Measurements from ENCODE around the gene KCNQ1.

Gene KCNQ1

GRCh38 chr11:2722955-2723354 lies 278.1 kb downstream of the KCNQ1 start:
- DNase-seq: no peak

DNA sequence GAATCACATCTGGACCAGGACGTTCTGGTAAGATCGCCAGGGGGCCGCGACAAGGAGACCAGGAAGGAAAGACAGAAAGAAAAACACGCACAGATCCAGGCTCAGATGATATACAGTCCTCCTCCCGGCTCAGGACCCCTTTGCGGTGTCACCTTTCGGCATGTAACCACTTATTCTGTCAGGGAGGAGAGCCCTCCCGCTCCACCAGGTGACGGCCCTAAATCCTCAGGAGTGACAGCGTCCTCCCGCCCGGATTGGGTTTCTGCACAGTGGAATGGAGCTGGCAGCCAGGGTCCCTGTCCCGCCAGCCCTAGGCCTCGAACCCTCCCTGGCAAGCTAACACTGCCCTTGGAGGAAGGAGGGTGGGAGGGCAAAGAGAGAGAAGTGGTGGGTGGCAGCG lies 279.3 kb downstream of the KCNQ1 start:
- no peak for DNase-seq

GRCh38 chr11:2724653-2725367 lies 280.0 kb downstream of the KCNQ1 start:
- no peak for DNase-seq

DNA sequence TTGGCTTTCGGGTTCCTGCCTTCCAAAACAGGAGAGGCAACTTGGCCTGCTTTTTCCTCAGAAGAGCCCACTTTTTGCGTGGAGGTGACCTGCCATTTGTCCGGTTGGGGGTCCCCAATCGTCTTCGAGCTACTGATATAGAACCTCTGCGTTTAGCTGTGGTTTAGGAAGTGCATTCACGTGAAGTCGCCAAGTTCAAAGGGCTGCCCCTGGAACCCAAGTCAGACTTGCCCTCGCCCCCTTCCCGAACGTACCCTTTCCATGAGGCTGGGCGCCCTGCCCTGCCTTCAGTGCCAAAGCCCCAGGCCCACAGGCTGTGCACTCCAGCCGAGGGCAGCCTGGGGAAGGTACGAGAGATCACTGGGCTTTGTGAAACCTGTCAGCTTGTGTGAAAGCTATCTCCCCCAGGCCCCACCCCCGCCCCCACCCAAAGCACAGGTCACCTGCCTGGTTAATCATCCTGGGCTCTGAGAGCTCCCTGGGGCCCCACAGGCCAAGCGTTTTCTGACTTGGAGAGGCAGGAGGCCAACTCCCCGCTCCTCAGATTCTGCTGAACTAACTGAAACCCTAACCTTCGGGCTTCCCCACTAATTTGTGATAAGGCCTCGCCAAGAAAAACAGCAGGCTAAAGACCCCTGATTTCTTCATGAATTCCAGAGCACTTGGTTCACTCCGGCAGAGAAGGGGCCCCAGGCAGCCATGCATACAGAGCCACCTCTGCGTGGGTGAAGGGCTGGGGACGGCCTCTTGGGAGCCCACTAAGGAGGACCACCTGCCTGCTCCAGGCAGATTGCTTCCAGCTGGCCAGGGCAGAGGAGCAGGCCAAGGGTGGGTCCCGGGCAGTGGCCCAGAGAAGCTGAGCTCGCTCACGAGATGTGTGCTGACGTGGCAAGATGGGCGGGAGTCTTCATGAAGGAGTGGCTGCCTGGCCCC lies 280.8 kb downstream of the KCNQ1 start:
- no peak for DNase-seq

DNA sequence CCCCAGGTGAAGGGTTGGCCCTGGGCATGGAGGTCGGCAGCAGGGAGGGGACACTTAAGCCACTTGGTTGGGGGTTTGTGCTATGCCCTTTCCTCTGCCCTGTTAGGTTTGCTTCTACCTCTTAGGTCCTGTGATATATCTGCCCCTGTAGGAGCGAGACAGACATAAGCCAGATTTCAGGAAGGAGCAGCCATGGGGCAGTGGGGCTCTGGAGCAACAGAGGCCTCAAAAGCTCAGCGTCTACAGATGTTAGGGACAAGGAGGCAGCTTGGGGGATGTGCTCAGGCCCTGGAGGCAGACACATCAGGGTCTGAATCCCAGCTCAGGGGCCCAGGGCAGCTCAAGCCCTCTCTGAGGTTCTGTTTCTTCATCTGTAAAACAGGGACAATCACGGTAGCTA lies 282.2 kb downstream of the KCNQ1 start:
- no peak for DNase-seq

DNA sequence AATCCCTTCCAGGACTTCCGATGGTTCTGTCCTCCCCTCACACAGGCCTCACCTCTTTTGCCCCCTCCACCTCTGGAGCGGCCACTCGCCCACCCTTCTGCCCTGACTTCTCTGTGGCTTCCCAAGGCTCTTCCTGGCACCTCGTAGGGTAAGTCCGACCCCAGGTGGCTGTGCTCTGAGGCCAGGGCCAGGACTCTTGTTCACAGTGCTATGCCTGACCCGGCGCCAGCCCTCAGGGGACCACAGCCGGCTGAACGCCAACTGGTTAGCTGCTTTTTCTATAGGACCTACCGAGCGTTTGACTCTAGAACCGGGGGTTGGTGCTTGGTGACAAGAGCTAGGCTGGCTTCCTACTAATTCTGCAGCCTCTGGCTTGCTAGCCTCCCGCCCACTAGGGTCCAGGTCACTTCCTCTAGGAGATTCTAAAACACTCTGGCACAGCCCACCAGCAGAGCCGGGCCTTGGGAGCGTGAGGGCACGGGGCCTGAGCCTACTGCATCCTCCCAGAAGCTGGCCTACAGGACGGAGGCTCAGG lies 283.4 kb downstream of the KCNQ1 start:
- no peak for DNase-seq

DNA sequence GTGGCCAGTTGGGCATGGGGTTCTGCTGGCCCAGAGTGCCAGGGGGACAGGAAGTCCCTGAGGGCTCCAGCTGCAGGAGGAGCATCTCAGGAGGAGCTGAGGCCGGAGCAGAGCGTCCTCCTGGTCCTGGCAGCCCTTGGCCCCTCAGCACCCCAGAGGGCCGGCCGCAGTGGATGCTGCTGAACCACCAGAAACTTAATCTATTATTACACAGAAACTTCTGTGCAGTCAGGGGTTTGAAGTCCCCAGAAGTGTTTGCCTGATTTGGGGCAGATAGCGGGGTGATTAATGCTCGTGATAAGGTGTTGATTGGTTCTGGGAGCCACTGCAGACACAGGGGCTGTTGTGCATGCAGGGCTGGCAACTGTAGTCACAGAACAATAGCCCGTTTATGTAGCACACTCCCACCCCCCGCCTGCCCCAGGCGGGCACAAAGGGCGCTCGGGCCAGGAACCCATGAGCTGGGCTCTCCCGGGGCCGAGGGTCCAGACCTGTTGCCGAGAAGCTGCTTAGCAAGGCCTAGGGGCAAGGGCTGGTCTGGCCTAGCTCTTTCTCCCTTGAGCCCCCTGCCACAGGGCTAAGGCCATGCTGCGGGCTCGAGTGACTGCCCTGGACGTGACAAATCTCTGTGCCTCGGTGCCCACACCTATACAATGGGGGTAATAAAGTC lies 284.0 kb downstream of the KCNQ1 start:
- no peak for DNase-seq

DNA sequence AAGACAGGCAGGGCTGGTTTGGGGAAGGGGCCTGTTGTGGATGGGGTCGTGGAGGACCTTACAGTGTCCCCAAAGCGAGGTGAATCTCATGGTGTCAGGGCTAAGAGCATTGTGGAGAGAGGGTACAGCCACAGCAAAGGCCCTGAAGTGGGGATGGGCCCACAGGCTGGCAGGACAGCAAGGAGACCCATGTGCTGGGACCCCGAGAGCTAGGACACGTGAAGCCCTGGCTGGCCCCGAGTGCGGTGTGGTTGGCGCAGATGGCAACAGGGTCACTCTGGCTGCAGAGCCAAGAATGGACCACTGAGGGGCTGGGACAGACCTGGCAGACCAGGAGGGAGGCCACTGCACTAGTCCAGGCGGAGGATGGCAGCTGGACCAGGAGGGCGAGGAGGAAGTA lies 285.0 kb downstream of the KCNQ1 start:
- DNase-seq: no peak

DNA sequence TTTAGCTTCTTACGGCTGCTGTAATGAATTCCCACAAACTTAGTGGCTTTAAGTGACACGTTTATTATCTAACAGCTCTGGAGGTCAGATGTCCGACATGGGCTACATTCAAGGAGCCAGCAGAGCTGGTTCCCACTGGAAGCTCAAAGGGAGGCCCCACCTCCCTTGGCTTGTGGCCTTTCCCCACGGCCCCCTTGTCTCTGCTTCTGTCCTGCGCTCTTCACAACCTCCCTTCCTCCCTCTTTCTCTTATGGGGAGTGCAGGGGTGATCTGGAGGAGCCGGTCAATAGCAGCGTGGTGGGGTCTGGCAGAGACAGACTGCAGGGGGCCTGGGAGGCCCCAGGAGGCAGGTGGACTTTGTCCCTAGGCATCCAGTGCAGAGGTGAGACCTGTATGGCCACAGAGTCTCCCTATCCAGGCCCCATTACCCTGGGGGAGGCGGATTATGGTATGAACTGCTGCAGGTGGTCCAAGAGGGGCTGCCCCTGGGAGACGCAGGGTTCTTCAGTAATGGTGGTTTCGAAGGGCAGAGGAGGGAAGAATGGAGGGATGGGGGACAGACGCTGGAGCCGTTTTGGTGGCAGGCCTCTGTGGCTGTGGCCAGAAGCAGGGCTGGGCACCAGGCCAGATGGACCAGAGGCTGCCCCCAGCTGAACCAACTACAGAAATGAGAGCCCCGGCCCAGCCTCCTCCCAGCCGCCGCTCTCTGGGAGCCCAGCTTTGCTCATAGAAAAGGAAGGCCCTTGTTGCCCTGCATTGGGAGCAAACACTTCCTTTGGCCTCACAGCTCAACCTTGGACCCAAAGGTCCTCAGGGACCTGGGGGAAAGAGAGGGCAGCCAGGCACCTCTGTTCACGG lies 285.7 kb downstream of the KCNQ1 start:
- no peak for DNase-seq

DNA sequence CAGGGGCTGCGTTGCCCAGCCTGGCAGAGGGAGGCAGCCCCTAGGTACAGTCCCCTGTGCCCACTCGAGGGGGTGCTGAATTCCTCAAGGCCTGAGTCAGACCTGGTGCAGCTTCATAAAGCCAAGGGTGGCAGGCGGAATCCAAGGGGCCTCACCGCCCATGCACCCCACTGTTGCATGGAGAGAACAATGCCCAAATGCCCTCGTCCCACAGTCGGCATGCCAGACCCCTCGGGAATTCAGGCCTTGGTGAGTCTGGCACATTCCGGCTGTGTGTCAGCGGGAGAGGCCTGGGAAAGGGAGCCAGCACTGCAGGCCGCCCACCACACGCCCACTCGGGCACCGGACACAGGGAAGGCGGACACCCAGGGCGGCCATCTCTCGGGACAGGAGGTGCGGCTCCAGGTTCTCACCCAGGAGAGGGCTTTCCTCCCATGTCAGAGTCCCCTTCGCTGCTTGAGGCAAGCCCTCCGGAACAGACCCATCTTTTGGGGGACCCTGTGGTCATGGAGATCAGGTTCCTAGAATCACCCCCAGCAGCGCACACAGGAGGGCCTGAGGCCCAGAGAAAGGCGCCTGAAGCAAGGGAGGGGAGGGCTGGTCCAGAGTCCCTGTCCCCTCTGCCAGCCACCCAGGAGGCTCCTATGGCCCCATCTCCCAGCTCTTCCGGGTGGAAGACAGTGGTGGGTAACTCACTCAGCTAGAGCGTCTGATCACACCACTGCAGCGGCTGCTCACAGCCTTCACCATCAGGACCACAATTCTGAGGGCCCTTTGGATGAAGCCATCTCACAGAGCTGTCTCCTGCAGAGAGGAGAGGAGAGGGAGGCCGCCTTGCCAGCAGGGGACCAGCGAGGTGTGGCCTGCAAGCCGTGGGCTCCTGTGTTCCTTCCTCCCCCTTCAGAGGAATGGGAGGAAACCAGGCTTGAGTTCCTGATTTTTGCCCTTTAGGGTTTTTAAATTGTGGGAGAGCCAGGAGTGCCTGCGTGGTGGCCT lies 286.6 kb downstream of the KCNQ1 start:
- no peak for DNase-seq

GRCh38 chr11:2732261-2732939 lies 287.6 kb downstream of the KCNQ1 start:
- no peak for DNase-seq

DNA sequence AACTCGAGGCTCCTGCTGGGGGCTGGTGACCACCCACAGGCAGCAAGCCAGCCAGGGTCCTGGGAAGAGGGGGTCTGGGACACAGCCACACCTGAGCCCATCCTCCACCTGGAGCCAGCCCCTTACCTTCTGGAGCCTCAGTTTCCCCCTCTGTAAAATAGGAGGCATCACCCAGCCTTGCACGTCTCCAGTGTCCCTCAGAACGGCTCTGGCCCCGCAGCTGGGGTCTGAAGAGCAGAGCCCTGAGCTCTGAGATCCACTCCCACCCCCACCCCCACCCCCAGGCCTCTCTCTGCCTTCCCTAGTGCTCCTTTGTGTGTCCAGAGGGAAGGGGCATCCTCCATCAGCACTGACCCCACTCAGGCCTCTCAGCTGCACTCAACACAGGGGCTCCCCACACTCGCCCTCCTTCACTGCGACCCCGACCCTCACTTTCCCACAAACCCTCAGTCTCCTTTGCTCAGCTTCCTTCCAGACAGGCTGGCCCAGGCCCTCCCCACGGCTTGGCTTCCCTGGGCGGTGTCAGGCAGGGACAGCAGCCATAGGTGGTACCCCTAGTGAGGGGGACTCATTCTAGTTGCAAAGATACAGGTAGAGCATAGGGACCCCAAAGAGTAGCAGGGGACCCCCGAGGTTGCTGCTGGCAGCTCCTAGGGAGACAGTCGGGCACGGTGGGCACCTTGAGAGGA lies 288.3 kb downstream of the KCNQ1 start:
- DNase-seq: no peak

DNA sequence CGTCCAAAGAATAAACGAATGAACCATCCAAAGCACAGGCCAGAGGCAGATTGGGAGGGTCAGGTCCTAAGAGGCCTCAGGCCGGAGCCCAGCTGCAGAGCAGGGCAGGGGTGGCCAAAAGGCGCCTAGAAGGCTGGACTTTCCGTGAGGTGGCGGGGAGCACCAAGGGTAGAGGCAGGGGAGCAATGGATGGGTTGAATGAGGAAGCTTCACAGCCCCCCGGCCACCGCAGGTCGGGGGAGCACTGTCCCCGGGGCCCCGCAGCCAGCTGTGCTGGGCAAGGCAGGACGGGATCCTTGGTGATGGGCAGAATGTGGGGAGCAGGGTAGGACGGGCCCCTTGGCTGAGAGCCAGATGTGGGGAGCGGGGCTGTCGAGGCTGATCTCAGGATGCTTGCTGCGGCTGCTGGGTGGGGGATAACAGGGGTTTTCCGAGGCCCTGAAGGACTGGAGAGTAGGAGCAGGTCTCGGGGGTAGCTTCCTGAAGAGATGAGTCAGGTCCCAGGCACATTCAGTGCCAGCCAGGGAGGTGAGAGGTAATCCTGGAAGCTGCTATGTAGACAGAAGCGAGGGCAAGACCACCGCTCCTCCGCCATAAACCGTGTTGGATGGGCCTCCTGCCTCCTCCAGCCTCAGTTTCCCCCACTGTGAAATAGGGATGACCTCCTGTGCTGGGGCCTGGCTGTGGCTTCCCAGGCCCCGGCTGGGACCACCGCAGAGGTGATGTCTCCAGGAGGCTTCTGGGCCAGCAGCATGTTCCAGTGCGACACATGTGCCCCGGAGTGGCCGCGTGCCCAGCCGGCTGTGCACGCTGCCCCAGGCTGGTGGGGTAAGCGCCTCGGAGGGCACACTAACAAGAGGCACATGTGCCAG lies 289.6 kb downstream of the KCNQ1 start:
- DNase-seq: no peak

GRCh38 chr11:2735053-2735589 lies 290.3 kb downstream of the KCNQ1 start:
- no peak for DNase-seq

DNA sequence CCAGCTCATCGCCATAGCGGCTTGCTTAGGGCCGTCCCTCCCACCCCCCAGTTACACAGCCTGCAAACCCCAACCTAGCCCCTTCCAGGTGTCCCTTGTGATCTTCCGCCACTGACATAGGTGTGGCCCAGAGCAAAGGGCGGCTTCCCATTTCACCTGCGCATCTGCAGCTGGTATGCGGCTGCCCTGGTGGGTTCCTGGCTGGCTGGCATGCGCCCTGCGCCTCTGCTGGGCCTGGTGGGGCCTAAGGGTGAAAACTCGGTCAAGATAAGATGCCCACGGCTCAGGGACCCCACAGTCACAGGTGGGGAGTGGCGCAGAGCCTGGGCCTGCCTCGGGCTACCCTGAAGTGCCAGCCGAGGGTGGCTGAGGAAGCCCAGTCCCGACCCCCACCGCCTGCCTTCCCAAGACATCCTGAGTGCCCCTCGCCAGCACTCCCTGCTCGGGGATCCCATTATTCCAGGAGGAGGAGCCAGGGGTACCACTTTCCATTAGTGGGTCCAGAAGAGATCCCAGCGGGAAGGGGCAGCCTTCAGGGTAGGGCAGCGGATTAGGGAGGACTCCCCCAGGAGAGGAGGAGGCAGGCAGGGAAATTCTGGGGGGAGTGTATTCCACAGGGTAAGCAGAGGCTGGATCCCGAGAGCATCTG lies 291.9 kb downstream of the KCNQ1 start:
- no peak for DNase-seq

- DNase-seq: no peak
Observed at GRCh38 chr11:2737226-2737590, 292.4 kb downstream of the KCNQ1 start.

DNA sequence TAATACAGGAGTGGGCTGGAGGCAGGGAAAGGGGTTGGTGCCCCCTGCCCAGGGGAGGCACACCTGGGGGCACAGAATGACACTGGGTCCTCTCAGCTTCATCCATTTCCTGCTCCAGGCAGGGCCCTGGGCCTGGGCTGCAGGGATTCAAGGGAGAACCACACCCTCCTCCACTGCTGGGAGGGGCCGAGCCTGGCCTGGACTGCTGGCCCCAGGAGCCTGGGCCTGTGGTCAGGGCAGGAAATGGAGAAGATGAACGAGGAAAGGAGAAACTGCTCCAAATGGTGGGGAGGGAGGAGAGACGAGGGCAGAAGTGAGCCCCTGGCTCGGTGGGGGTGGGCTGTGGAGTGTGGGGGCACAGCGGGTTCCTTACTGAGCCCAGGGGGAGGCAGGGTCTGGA lies 293.1 kb downstream of the KCNQ1 start:
- no peak for DNase-seq
